ENCODE data around the gene C8A.

DNA sequence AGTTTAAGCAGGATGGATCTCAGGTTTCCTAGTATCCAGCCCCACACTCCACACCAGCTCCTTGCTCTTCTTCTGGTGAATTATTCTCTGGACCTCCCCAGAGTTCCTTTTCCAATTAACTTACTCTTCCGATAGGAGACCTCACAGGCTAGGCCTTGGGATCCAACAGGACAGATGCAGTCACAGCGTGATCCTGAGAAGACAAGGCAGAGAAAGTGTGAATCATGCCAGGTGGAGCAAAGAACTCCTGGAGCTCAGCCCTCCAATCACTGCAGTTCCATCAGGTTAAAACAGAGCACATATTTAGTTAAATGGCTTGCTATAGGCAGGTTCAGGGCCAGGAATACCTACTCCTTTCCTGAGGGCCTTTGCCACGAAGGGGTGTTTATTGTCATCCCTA, 77.1 kb downstream of the C8A start:
- no peak for TF ChIP-seq POLR2A (IDR thresholded peaks at IDR 0.05; ENCODE audit: low read length)
- TF ChIP-seq GATA1 (IDR thresholded peaks at IDR 0.05; ENCODE audit: low read depth, low read length) = no peak

Measured in erythroblast (primary cell).